ENCODE results near the gene CCL19.

CCL19 gene

GRCh38 chr9:34647651-34648050 is 43.4 kb downstream of the CCL19 start:
- H3K27me3 ChIP-seq (ENCODE audit: low read depth, low read length), result no peaks in the 10 kb centered on the region
- H3K27ac ChIP-seq (ENCODE audit: low read length), result peak overlapping the region; percentile 76
- H3K9me3 ChIP-seq (ENCODE audit: control insufficient read depth in 1 of 2, low read length in 2 of 2), result no peaks in the 10 kb centered on the region
- peaks cover 15% of the 10 kb centered on the region in 2 donors for H3K36me3 ChIP-seq (ENCODE audit: control insufficient read depth in 1 of 2, insufficient read depth in 2 of 2, low read length in 2 of 2)
- H3K4me1 ChIP-seq (ENCODE audit: control insufficient read depth in 1 of 2, insufficient read depth in 2 of 2, low read length in 2 of 2), result peaks cover 20 to 47% of the 10 kb centered on the region in 2 donors
- peak overlapping the region; percentile 83 to 87 for H3K4me3 ChIP-seq (ENCODE audit: low read depth in 1 of 2, low read length in 2 of 2)

GRCh38 chr9:34647084-34647403 is 44.0 kb downstream of the CCL19 start:
- Histone ChIP-seq H3K27me3 (ENCODE audit: low read depth, low read length) (no peaks in the 10 kb centered on the region), H3K9me3 (ENCODE audit: control insufficient read depth in 1 of 2, low read length in 2 of 2) (no peaks in the 10 kb centered on the region), H3K4me3 (ENCODE audit: low read depth in 1 of 2, low read length in 2 of 2) (peak overlapping the region; percentile 83 to 87), H3K36me3 (ENCODE audit: control insufficient read depth in 1 of 2, insufficient read depth in 2 of 2, low read length in 2 of 2) (peaks cover 15% of the 10 kb centered on the region in 2 donors), H3K4me1 (ENCODE audit: control insufficient read depth in 1 of 2, insufficient read depth in 2 of 2, low read length in 2 of 2) (peaks cover 15 to 41% of the 10 kb centered on the region in 2 donors), H3K27ac (ENCODE audit: low read length) (peak overlapping the region; percentile 76)

DNA sequence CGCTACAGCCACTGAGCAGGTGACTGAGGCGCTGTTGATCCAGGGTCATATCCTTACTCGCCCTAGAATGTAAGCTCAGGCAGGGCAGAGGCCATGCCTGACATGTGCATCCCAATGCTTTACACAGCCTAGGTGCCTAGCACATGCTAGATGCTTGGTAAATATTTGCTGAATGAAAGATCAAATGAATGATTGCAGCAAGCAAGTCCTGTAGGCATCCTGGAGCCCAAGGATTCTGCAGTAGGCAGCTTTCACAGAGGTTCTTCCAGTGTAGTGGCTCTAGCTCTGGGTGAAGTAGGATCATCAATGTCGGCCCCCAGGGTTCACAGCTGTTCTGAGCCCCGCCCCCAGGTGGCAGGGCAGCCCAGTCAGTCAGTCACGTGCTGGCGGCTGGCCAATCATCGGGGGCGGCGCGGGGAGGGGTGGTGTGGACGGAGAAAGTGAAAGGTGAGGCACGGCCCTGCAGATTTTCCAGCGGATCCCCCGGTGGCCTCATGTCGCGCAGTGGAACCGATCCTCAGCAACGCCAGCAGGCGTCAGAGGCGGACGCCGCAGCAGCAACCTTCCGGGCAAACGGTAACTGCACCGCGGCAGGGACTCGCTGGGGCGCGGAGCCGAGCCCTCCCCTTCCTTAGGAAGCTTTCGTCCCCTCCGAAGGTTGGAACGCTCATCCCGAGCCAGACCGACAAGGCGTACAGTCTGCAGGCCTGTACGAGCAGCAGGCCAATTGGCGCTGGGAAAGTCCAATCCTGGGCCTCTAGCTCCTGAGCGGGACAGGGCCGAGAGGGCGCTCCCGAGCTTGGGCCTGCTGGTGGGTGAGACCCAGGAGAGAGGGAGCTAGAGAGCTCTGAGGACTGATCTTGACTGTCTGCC is 44.6 kb downstream of the CCL19 start, which contains the start of gene GALT:
TSS of gene GALT (plus strand) at position 465 of the 873 bp plus-strand sequence. CDS start at position 495, 30 bp downstream.
- H3K4me1 ChIP-seq (ENCODE audit: control insufficient read depth in 1 of 2, insufficient read depth in 2 of 2, low read length in 2 of 2), result peaks cover 12 to 35% of the 10 kb centered on the region in 2 donors
- peaks cover 15% of the 10 kb centered on the region in 2 donors for H3K36me3 ChIP-seq (ENCODE audit: control insufficient read depth in 1 of 2, insufficient read depth in 2 of 2, low read length in 2 of 2)
- H3K4me3 ChIP-seq (ENCODE audit: low read depth in 1 of 2, low read length in 2 of 2), result peak within 1 kb of the TSS; percentile 83 to 87

DNA sequence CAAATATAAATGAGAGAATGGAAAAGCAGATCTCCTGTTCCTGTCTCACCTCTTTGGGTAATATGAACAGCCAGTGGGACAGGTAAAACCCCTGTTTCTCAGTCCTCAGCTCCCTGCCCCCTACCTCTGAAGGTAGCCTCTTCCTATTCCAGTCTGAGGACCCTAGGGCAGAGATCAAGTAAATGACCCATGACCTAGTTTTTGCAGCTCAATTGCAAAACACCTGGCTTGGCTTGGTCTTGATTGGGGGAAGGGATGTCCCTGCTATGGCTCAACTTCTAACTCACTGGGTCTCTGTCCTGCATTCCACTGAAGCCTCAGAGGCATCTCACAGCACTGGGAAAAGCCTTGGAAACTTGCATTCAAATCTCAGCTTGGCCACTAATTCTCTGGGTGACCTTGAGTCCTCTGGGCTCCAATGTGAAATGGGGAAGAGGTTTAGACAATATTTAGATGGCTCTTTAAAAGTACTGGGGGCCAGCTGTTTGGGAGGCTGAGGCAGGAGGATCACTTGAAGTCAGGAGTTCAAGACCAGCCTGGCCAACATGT is 46.2 kb downstream of the CCL19 start:
- Histone ChIP-seq H3K36me3 (ENCODE audit: control insufficient read depth in 1 of 2, insufficient read depth in 2 of 2, low read length in 2 of 2) (peaks cover 13 to 15% of the 10 kb centered on the region in 2 donors), H3K4me1 (ENCODE audit: control insufficient read depth in 1 of 2, insufficient read depth in 2 of 2, low read length in 2 of 2) (peaks cover 5 to 27% of the 10 kb centered on the region in 2 donors), H3K4me3 (ENCODE audit: low read depth in 1 of 2, low read length in 2 of 2) (no peak overlapping the region), H3K27ac (ENCODE audit: low read length) (no peak overlapping the region), H3K27me3 (ENCODE audit: low read depth, low read length) (no peaks in the 10 kb centered on the region), H3K9me3 (ENCODE audit: control insufficient read depth in 1 of 2, low read length in 2 of 2) (no peaks in the 10 kb centered on the region)

More for the DNA sequence above, 44.6 kb downstream of the CCL19 start, which contains the start of gene GALT:
- no peaks in the 10 kb centered on the region for H3K27me3 ChIP-seq (ENCODE audit: low read depth, low read length)
- no peaks in the 10 kb centered on the region for H3K9me3 ChIP-seq (ENCODE audit: control insufficient read depth in 1 of 2, low read length in 2 of 2)
- peak within 1 kb of the TSS; percentile 76 for H3K27ac ChIP-seq (ENCODE audit: low read length)

DNA sequence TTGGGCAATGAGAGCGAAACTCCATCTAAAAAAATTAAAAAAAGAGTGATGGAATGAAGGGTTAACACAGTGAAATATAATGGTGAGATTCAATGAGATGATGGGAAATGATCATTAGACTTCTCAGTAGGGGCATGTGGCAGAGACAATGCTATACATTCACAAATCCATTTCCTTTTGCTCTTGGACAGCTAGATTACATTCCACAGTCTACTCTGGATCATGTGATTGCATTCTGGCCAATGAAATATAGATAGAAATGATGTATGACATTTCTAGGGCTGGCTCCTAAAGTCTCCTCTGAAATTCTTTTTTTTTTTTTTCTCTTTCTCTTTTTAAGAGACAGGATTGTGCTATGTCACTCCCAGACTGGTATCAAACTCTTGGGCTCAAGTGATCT is 48.4 kb downstream of the CCL19 start:
- Histone ChIP-seq H3K9me3 (ENCODE audit: control insufficient read depth in 1 of 2, low read length in 2 of 2) (no peaks in the 10 kb centered on the region), H3K4me1 (ENCODE audit: control insufficient read depth in 1 of 2, insufficient read depth in 2 of 2, low read length in 2 of 2) (peaks cover 5 to 19% of the 10 kb centered on the region in 2 donors), H3K36me3 (ENCODE audit: control insufficient read depth in 1 of 2, insufficient read depth in 2 of 2, low read length in 2 of 2) (no peaks in the 10 kb centered on the region), H3K4me3 (ENCODE audit: low read depth in 1 of 2, low read length in 2 of 2) (no peak overlapping the region), H3K27me3 (ENCODE audit: low read depth, low read length) (no peaks in the 10 kb centered on the region), H3K27ac (ENCODE audit: low read length) (no peak overlapping the region)

Data from muscle layer of duodenum (tissue), 2 donors.